Measurements from ENCODE around the gene PARP6.

PARP6 gene

GRCh38 chr15:72272213-72272996 lies at the start of gene PARP6:
TSS of gene PARP6 (minus strand) at chr15:72272554. CDS start at chr15:72267477, 5,077 bp downstream.
- peak; percentile 98 for DNase-seq

GRCh38 chr15:72319985-72320671 lies 47.8 kb upstream of the PARP6 start, which contains the start of gene CELF6:
TSS of gene CELF6 (minus strand) at chr15:72320157. CDS start at chr15:72319874, 283 bp downstream.
- peak; percentile 84 for DNase-seq

- peak; percentile 79 for DNase-seq
These were observed 47.1 kb upstream of the PARP6 start for GRCh38 chr15:72319360-72319984.

GRCh38 chr15:72318408-72318942 lies 46.1 kb upstream of the PARP6 start:
- DNase-seq = no peak

- no peak for DNase-seq
These were observed 43.5 kb upstream of the PARP6 start for GRCh38 chr15:72315706-72316370.

- DNase-seq = no peak
These were observed 41.5 kb upstream of the PARP6 start for GRCh38 chr15:72313881-72314280.

GRCh38 chr15:72313448-72313840 lies 41.1 kb upstream of the PARP6 start:
- no peak for DNase-seq

- DNase-seq = peak; percentile 75
These were observed 40.5 kb upstream of the PARP6 start for GRCh38 chr15:72312605-72313447.

- DNase-seq = no peak
These were observed 34.7 kb upstream of the PARP6 start for GRCh38 chr15:72307026-72307425.

- peak; percentile 49 for DNase-seq
These were observed 33.9 kb upstream of the PARP6 start for GRCh38 chr15:72306211-72306785.

GRCh38 chr15:72304596-72304995 lies 32.2 kb upstream of the PARP6 start:
- peak; percentile 39 for DNase-seq

GRCh38 chr15:72302955-72303354 lies 30.6 kb upstream of the PARP6 start:
- DNase-seq = peak; percentile 20

GRCh38 chr15:72289597-72290325 lies 17.4 kb upstream of the PARP6 start:
- DNase-seq = no peak

- peak; percentile 12 for DNase-seq
These were observed 16.6 kb upstream of the PARP6 start for GRCh38 chr15:72288796-72289596.

- DNase-seq = peak; percentile 68
These were observed 13.7 kb upstream of the PARP6 start for GRCh38 chr15:72285927-72286516.

GRCh38 chr15:72285402-72285801 lies 13.0 kb upstream of the PARP6 start:
- DNase-seq = no peak

- no peak for DNase-seq
These were observed 12.4 kb upstream of the PARP6 start for GRCh38 chr15:72284781-72285180.

- DNase-seq = no peak
These were observed 9.4 kb upstream of the PARP6 start for GRCh38 chr15:72281713-72282112.

GRCh38 chr15:72280751-72281150 lies 8.4 kb upstream of the PARP6 start:
- DNase-seq = no peak

All from activated CD8-positive, alpha-beta memory T cell treated with anti-CD3 and anti-CD28 coated beads, Interleukin-2, amount 50 U/mL, for 48 hours (primary cell).